Memory B cell (primary cell): ENCODE measurements around the gene A3GALT2.
A peak's percentile ranks its signal among the peaks of the same experiment; 100 is the strongest.
"Not testable (repeated sequence)": the region's sequence is repeated elsewhere in the genome, so short reads cannot be mapped to it uniquely, and the experiment has no call there.

Source experiments
- ATAC-seq: fragments of 150-1000 bp; cut with Tn5 transposase; 2 replicates; pipeline ENCODE4 v1.10.0; 2021; ENCODE audit warnings: low read depth, mild to moderate bottlenecking, moderate library complexity
- DNase-seq, 2 donors: peaks; one replicate each; pipeline ENCODE4 v3.0.0; 2022; ENCODE audit warnings: low spot score in 2 of 2
- H3K27ac Mint-ChIP-seq: one replicate; pipeline ENCODE4 v1.8.0; 2022; ENCODE audit warnings: mild to moderate bottlenecking, moderate library complexity, mixed read lengths
- H3K27me3 Mint-ChIP-seq: one replicate; pipeline ENCODE4 v1.8.0; 2022; ENCODE audit warnings: mixed read lengths
- H3K36me3 Mint-ChIP-seq: one replicate; pipeline ENCODE4 v1.8.0; 2022; ENCODE audit warnings: mild to moderate bottlenecking, mixed read lengths
- H3K4me1 Mint-ChIP-seq: one replicate; pipeline ENCODE4 v1.8.0; 2022; ENCODE audit warnings: mixed read lengths
- H3K4me3 Mint-ChIP-seq: one replicate; pipeline ENCODE4 v1.8.0; 2022; ENCODE audit warnings: mild to moderate bottlenecking, moderate library complexity, mixed read lengths
- H3K9me3 Mint-ChIP-seq: one replicate; pipeline ENCODE4 v1.8.0; 2022; ENCODE audit warnings: mixed read lengths

Gene A3GALT2

DNA sequence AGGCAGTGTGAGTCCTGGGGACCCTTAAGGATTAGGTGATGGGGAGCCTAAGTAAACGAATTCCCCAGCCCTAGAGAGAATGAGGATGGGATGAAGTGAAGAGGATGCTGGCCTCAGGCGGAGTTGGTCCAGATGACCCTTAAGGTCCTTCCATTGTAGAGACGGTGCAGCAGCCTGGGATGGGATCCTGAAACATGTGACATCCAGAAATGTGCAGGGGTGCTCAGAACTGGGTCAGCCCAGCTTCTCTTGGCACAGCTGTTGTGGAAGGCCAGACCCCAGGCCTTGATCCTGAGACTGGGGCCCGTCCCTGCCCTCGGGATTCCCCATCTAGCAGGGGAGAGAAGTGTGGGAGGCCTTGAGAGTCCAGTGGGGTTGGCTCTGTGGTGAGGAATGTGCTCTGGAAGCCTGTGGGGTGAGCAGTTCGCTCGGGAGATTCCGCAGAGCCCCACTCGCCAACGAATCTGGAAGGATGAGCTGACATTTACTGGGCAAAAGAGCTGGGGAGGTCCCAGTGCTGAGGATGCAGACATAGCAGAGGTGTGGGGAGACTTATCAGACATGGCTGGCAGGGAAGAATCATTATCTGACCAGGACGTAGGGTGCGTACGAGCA, 28.1 kb downstream of the A3GALT2 start:
- peaks cover 3% of the 10 kb centered on the region for H3K4me1 Mint-ChIP-seq
- no peak for ATAC-seq
- no peak overlapping the region for H3K27ac Mint-ChIP-seq
- no peak for DNase-seq
- H3K27me3 Mint-ChIP-seq, result no peaks in the 10 kb centered on the region
- H3K36me3 Mint-ChIP-seq, result peaks cover 30% of the 10 kb centered on the region
- no peak overlapping the region for H3K4me3 Mint-ChIP-seq
- peaks cover 2% of the 10 kb centered on the region for H3K9me3 Mint-ChIP-seq

DNA sequence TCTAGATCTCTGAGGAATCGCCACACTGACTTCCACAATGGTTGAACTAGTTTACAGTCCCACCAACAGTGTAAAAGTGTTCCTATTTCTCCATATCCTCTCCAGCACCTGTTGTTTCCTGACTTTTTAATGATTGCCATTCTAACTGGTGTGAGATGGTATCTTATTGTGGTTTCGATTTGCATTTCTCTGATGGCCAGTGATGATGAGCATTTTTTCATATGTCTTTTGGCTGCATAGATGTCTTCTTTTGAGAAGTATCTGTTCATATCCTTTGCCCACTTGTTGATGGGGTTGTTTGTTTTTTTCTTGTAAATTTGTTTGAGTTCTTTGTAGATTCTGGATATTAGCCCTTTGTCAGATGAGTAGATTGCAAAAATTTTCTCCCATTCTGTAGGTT, 30.3 kb downstream of the A3GALT2 start:
- not testable (repeated sequence) for H3K27ac Mint-ChIP-seq, H3K27me3 Mint-ChIP-seq, DNase-seq, ATAC-seq, H3K9me3 Mint-ChIP-seq, H3K4me3 Mint-ChIP-seq, H3K4me1 Mint-ChIP-seq
- peaks cover 31% of the 10 kb centered on the region for H3K36me3 Mint-ChIP-seq

DNA sequence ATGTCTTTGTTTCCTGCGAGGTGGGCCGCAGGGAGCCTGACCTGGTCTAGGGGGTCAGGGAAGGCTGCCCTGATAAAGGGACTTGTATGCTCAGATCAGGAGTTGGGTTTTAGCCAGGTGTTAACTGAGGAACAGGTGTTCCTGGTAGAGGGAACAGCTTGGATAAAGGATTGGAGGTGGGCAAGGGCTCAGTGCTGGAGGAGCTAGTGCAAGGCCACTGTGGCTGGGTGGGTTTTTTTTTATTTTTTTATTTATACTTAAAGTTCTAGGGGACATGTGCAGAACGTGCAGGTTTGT, 31.1 kb downstream of the A3GALT2 start:
- Mint-ChIP-seq H3K4me1 (peaks cover 3% of the 10 kb centered on the region), H3K27ac (no peak overlapping the region), H3K9me3 (peaks cover 2% of the 10 kb centered on the region), H3K36me3 (peaks cover 28% of the 10 kb centered on the region), H3K27me3 (no peaks in the 10 kb centered on the region), H3K4me3 (no peak overlapping the region)
- ATAC-seq (no peak), DNase-seq (no peak)

DNA sequence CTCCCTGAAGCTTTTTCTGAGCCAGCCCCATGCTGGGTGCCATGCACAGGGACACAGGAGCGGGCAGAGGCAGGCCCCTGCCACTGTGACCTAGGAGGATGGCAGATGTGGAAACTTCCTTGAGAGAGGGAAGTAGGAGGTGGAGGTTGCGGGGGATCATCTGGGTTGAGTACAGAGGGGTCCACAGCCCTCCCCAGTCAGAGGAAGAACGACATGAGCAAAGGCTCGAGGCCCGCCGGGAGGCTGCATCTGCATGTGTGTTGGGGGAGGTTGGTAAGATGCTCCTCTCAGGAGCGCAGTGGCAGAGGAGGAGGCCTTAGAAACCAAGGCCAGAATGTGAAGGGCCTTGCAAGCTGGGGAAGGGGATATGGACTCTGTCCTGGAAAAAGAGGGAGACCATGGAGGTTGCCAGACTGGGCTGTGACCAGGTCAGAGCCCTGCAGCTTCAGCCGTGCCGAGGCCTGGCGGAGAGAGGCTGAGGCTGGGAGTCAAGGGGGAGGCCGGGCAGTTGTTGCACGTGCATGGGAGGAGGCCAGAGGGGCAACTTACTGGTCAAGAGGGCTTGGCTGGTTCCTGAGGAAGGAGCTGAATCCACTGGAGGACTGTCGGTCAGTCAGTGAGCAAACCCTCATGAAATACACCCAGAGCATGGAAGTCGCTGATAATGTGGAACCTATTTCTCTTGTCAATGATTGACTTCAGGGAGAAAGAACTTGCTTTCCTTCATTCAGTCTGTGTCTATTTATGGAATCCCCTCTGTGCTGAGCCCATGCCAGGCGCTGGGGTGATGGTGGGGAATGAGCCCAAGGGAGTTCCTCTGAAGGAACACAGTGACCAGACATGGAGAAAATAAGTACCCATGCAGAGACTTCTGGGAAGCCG, 31.7 kb downstream of the A3GALT2 start:
- DNase-seq, result no peak
- no peaks in the 10 kb centered on the region for H3K27me3 Mint-ChIP-seq
- H3K27ac Mint-ChIP-seq, result no peak overlapping the region
- ATAC-seq, result no peak
- peaks cover 2% of the 10 kb centered on the region for H3K9me3 Mint-ChIP-seq
- H3K4me3 Mint-ChIP-seq, result no peak overlapping the region
- H3K4me1 Mint-ChIP-seq, result peaks cover 3% of the 10 kb centered on the region
- H3K36me3 Mint-ChIP-seq, result peaks cover 26% of the 10 kb centered on the region

DNA sequence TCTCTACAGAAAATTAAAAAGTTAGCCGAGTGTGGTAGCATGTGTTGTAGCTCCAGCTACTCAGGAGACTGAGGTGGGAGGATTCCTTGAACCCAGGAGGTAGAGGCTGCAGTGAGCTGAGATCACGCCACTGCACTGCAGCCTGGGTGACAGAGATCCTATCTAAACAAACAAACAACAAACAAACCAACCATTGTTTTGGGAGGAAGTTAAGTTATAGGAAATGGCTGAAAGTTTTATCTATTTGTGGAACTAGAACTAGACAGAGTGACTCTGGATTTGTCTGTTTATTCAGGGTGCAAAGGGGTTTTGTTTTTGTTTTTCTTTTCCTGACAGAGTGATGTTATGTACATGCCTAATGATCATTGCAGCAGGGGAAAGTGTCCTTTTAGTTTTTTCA, 33.6 kb downstream of the A3GALT2 start:
- DNase-seq (no peak), ATAC-seq (no peak)
- Mint-ChIP-seq H3K4me1 (no peaks in the 10 kb centered on the region), H3K27me3 (no peaks in the 10 kb centered on the region), H3K9me3 (peaks cover 2% of the 10 kb centered on the region), H3K4me3 (no peak overlapping the region), H3K36me3 (peaks cover 34% of the 10 kb centered on the region), H3K27ac (no peak overlapping the region)

DNA sequence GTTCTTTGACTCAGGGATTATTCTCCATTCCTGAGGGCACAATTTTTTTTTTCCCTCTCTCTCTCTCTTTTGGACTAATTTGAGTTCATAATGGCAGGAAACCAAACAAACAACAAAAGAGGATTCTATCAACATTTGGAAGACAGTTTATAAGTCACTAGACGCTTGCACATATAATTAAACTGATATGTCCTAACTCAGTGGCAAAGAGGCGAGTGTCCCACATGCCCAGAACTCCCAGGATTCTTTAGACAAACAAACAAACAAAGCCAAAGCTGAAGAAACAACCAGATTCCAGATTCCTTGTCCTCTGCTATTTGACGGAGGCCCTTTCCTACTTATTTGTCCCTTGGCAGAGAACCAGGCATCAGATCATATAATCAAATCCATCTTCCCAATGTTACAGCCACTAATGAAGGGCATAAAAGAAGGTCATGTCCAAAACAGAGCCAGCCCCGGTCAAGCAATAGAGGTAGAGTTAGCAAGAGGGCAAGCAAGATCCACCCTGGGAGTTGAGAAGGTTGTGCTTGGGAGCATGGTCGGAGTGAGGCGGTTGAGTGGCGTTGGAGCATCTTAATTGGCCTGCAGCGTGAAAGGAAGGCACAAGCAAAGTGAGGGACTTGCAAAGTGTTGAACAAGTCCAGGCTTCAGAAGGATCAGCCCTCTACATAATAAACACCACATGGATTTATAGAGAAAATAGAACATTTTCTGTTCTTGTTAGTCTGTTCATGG, 34.3 kb downstream of the A3GALT2 start:
- Mint-ChIP-seq H3K36me3 (peaks cover 40% of the 10 kb centered on the region), H3K9me3 (peaks cover 2% of the 10 kb centered on the region), H3K4me1 (no peaks in the 10 kb centered on the region), H3K27me3 (no peaks in the 10 kb centered on the region), H3K4me3 (no peak overlapping the region), H3K27ac (no peak overlapping the region)
- DNase-seq (no peak), ATAC-seq (no peak)

DNA sequence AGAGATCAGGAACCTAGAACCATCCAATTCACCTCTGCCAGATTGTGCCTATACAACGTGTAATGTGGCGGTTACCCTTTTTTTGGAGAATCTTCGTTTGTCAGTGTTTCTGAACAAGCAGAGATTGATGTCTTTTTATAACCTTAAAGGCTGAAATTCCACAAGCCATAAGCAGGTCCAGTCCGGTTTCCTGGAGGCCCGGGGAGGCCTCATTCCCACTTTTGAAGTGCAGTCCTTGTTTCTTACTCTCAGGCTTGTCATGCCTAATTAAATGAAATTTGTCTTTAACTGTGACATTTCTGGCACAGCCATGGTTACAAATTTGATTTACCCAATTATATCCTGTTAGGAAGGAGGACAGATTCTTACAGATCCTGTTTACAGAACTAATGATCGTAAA, 36.8 kb downstream of the A3GALT2 start:
- DNase-seq, result no peak
- Mint-ChIP-seq H3K27me3 (no peaks in the 10 kb centered on the region), H3K9me3 (no peaks in the 10 kb centered on the region), H3K36me3 (peaks cover 37% of the 10 kb centered on the region), H3K27ac (no peak overlapping the region), H3K4me3 (no peak overlapping the region), H3K4me1 (no peaks in the 10 kb centered on the region)
- no peak for ATAC-seq

DNA sequence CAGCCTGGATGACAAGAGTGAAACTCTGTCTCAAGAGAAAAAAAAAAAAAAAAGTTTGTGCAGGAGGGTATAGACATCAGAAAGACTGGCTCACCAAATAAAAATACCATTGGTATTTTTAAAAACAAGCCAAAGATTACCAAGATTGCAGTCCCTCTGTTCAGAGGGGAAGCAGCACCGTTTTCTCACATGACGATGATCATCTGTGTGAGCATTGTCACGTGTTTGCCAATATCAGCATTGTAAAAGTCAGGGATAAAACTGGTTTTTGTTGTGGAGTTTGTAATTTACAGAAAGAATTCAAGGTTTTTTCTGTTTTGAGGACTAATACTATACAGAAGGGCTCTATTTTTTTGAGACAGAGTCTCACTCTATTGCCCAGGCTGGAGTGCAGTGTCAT, 38.1 kb downstream of the A3GALT2 start:
- Mint-ChIP-seq H3K27me3 (no peaks in the 10 kb centered on the region), H3K36me3 (peaks cover 33% of the 10 kb centered on the region)
- no peak for DNase-seq

DNA sequence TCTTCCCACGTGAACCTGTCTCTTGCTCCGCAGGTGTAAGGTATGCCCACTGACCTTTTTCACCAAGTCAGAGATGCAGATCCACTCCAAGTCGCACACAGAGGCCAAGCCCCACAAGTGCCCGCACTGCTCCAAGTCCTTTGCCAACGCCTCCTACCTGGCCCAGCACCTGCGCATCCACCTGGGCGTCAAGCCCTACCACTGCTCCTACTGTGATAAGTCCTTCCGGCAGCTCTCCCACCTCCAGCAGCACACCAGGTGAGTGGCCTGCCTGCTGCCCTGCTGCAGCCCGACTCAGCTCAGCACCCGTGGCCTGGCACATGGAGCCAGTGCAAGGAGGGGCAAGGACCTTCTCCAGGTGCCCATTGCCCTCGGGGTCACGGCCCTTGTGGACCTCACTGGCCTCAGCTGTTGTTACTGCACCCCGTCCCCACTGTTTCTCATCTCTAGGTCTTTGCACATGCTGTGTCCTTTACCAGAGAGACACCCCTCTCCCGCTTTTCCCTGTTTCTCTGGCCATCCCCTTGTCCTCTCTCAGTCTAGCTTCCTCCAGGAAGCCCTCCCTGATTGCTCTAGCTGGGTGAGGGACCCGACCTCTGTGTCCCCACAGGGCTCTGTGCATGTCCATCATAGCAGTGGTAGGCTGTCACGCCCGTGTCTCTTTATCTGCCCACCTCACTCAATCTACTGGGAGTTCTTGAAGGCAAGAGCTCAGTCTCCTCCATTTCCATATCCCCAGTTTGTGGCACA, 39.2 kb downstream of the A3GALT2 start:
- Mint-ChIP-seq H3K36me3 (peaks cover 37% of the 10 kb centered on the region), H3K27me3 (no peaks in the 10 kb centered on the region), H3K4me1 (no peaks in the 10 kb centered on the region), H3K9me3 (no peaks in the 10 kb centered on the region), H3K27ac (no peak overlapping the region), H3K4me3 (no peak overlapping the region)
- DNase-seq (no peak), ATAC-seq (no peak)

More for the DNA sequence above, 38.1 kb downstream of the A3GALT2 start:
- H3K4me1 Mint-ChIP-seq, result no peaks in the 10 kb centered on the region
- H3K4me3 Mint-ChIP-seq, result no peak overlapping the region
- ATAC-seq, result no peak
- no peaks in the 10 kb centered on the region for H3K9me3 Mint-ChIP-seq
- no peak overlapping the region for H3K27ac Mint-ChIP-seq

DNA sequence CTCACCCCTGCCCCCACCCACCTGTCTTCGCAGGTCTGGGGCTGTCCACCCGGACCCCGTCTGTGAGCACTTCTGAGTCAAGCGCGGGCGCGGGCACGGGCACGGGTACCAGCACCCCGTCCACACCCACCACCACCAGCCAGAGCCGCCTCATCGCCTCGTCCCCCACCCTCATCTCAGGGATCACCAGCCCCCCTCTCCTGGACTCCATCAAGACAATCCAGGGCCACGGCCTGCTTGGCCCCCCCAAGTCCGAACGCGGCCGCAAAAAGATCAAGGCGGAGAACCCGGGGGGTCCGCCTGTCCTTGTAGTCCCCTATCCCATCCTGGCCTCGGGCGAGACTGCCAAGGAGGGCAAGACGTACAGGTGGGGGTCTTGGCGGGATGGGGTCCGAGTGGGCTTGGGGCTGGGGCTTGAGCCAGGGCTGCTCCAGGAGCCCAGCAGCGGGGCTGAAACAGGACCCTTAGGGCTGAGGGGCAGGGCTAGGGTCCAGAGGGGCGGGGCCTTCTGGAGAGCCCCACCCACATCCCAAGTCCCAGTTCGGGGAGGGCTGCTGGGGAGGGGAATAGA, 40.7 kb downstream of the A3GALT2 start:
- ATAC-seq, result no peak
- H3K27ac Mint-ChIP-seq, result no peak overlapping the region
- peaks cover 32% of the 10 kb centered on the region for H3K36me3 Mint-ChIP-seq
- no peak overlapping the region for H3K4me3 Mint-ChIP-seq
- no peaks in the 10 kb centered on the region for H3K27me3 Mint-ChIP-seq
- H3K9me3 Mint-ChIP-seq, result no peaks in the 10 kb centered on the region
- no peaks in the 10 kb centered on the region for H3K4me1 Mint-ChIP-seq
- no peak for DNase-seq

DNA sequence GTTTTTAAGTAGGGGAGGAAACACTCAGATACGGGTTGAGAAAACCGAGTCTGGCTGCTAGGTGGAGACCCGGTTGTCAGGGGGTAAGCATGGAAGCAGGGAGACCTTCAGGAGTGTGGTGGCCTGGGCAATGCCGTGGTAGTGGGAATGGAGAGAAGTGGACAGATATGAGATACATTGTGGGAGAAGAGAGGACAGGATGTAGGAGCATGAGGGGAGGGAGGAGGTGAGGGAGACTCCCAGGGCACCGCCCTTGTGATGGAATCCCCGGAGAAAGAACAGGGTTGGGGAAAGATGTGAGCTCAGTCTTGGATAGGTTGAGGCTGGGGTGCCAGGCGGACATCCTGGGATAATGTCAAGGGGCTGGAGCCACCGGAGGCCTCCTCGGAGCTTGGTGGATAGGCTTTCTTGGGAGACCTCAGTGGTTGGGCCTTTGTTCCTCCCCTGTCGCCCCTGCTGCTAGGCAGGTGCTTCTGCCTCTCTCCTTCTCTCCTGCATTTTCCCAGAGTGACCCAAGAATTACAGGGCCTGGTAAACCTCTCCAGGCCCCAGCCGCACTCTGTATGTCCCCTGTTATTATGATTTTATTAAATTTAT, 43.3 kb downstream of the A3GALT2 start:
- peak overlapping the region; percentile 13 for H3K27ac Mint-ChIP-seq
- H3K4me3 Mint-ChIP-seq, result no peak overlapping the region
- peaks cover 17% of the 10 kb centered on the region for H3K4me1 Mint-ChIP-seq
- DNase-seq, result no peak
- peaks cover 27% of the 10 kb centered on the region for H3K36me3 Mint-ChIP-seq
- no peaks in the 10 kb centered on the region for H3K27me3 Mint-ChIP-seq
- no peaks in the 10 kb centered on the region for H3K9me3 Mint-ChIP-seq
- ATAC-seq, result no peak

DNA sequence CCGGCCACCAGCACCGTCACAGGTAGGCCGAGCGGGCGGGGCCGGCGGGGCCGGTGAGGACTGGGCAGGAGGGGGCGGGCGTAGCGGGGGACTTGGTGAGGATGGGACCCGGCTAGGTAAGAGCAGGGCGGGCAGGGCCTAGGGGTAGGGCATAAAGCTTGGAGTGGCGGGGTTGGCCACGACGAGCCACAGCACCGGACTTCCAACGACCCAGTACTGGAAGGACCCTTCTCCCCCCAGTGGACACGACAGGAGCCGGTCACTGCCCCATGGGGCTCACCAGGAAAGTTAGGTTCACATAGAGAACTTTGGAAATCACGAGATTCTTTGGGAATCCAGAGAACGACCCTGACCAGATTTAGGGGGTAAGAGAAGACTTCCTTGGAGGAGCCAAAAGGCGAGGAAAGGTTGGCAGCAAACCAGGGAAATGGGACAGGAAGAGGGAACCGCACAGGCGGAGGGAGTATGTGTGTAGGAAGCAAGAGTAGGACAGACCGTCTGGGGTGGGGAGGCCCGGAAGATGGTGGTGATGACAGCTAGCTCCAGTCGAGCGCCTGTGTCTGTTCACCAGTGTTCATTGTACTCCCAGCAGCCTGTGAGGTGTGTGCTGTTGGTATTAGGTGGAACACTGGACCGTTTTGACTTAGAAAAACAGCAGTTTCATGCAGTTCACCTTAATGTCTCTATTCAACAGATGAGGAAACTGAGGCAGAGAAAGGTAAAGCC, 44.2 kb downstream of the A3GALT2 start:
- Mint-ChIP-seq H3K27ac (peak overlapping the region; percentile 40), H3K36me3 (peaks cover 19% of the 10 kb centered on the region), H3K4me1 (peaks cover 22% of the 10 kb centered on the region), H3K9me3 (no peaks in the 10 kb centered on the region), H3K27me3 (no peaks in the 10 kb centered on the region), H3K4me3 (no peak overlapping the region)
- DNase-seq, result no peak
- no peak for ATAC-seq
